Iris pigment epithelial cell (primary cell): ENCODE data around the gene MED10.
"Not testable (repeated sequence)": the region's sequence is repeated elsewhere in the genome, so short reads cannot be mapped to it uniquely, and the experiment has no call there.

Source experiments
- DNase-seq: peaks from one replicate; pipeline ENCODE4 v3.0.0-alpha.2; 2011; ENCODE audit warnings: low read depth

The MED10 gene

DNA sequence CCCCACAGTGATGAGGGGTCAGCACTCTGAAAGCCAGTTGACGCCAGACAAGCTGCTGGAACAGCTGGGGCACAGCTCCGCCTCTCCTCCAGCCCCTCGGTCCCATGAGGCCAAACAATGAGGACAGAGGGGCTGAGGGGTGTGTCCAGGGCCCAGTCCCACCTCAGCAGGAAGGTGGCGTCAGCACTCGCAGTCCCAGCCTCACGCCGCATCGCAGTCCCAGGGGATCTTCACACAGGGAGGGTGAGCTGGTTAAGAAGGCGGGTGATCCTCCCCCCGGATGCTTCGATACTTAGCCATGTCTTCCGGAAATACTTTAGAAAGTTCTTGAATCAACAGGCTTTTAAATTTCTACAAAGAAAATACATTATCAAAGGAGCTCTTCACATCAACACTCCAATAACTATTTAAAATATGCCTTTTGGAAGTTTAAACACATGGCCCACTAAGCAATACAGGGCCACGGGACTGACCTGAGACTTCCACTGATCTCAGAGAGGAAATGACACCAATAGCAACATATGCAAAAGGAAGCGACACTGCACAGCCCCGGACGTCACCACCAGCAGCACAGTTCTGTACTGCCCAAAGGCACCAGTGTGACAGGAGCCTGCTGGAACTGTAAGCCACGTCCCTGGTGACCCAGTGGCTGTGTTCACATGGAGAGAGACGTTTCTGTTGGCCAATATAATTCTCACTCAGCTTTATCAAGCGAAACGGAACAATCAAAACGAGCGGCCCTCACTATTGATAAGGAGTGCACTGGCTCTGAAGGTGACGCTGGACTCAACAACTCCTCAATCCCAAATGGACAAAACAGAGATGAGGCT, 5.9 kb downstream of the MED10 start:
- DNase-seq, result no peak

- DNase-seq, result no peak
These were observed 7.1 kb downstream of the MED10 start for GRCh38 chr5:6371079-6371810.

- DNase-seq, result no peak
These were observed 7.8 kb downstream of the MED10 start for GRCh38 chr5:6370580-6370979.

DNA sequence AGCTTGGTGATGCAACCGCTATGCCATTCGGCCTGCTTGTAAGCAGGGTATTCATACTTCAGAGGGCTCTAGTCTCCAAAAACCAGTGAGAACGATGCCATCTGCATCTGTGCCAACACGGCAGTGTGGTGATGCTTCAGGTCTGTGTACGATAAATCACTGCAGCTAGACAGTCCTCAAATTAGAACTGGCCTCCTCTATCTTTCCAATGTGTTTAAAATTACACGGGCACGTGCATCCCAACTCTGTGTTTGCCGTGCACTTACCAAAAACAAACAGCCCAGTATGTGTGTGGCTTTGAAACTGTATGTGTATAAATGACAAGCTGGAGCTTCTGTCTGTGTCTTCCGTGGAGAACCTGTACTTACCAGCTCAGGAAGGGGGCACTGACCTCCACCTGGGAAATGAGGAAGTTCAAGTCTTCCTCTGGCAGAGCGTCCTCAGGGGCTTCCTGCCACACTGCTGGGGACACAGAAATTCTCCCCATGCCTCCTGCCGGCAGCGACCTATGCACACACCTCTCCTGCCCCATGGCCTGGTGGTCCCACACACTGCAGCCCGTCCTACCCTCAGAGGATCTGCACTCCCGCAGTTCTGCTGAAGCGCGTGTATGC, 12.3 kb downstream of the MED10 start:
- no peak for DNase-seq

DNA sequence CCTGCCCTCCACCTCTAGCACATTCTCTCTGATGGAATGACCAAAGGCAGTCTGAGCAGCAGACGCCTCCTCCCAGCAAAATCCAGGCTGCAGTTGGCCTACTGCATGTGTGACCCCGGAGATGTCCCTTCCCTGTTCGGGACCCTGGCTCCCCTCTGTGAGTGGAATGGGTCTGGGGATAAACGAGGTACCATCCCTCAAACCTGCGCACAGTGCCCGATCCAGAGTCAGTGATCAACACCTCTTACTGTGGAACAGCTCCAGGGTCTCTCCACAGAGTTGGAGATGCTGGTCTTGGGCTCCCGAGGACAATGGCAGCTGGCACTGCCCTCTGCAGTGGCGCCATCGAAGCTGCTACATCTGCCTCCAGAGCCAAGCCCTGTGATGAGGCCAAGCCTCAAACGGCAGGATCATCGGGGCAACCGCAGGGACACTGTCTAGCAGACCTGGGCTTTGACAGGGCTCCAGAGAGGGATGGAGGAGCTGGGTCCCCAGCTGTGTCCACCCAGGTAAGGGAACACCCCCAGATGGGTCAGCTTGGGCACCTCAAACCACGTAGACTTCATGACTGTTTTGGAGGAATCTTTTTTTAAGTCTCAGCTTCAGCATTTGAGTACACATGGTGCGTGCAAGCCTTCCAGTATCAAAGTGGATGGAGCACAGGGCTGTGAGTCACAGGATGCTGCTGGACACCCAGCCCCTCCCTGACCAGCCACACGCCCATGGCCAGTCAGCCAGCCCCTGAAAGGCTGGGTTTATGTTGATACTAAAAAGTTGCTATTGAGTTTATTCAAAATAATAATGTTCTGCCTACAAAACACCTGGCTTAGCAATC, 13.0 kb downstream of the MED10 start:
- DNase-seq, result peak; percentile 35

- not testable (repeated sequence) for DNase-seq
These were observed 14.8 kb downstream of the MED10 start for GRCh38 chr5:6363454-6364011.

GRCh38 chr5:6362846-6363245, 15.5 kb downstream of the MED10 start:
- DNase-seq, result no peak

GRCh38 chr5:6361101-6361500, 17.2 kb downstream of the MED10 start:
- no peak for DNase-seq

- DNase-seq, result no peak
These were observed 17.8 kb downstream of the MED10 start for GRCh38 chr5:6360323-6361072.

DNA sequence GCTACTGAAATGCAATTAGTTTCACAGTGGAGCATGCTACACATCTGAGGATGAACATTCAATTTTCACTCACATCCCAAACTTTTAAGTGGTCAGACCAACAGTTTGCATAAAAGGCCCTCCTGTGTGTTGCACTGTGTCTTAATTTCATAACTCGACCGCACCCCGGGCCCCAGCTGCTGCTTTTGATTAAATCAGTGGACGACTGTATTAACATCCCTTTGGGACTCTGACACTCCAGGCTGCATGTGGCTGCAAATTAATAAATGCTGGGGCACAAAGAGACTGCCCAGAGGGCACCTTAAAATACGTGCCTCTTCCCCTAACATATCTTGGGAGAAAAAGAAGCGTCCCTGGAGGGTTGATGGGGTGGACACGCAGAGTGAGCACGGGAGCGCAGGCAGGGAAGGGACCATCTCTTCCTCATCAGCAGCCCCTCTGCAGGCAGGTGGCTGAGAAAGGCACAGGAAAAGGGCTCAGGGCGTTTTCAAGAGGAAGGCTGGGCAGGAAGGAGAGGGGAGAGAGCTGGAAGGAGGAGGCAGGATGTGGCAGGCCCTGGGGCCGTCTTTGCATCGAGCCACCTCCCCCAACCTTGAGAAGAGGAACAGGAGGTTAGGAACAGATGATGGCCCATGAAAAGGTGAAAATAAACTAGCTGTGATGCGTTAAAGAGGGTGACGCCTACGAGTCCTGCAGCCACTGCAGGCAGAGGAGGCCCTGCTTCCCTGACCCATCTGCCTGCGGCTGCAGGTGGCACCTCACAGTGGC, 18.6 kb downstream of the MED10 start:
- DNase-seq, result no peak

GRCh38 chr5:6358434-6358820, 19.9 kb downstream of the MED10 start:
- DNase-seq, result no peak

DNA sequence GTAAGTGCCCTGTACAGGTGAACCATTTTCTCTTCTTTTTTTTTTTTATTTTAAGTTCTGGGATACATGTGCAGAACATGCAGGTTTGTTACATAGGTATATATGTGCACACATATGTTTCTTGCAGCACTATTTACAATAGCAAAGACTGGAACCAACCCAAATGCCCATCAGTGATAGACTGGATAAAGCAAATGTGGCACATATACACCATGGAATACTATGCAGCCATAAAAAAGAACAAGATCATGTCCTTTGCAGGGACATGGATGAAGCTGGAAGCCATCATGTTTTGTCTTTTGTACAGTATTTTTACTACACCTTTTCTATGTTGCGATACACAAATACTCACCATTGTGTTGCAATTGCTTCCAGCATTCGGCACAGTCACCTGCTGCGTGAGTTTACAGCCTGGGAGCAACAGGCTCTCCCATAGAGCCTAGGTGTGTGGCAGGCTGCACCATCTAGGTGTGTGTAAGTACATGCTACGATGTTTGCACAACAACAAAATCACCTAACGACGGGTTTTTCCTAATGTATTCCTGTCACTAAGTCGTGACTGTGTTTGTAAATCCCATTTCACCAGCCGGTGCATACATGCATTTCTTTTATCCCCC, 20.4 kb downstream of the MED10 start:
- DNase-seq, result not testable (repeated sequence)

GRCh38 chr5:6356578-6357164, 21.7 kb downstream of the MED10 start:
- DNase-seq, result no peak

DNA sequence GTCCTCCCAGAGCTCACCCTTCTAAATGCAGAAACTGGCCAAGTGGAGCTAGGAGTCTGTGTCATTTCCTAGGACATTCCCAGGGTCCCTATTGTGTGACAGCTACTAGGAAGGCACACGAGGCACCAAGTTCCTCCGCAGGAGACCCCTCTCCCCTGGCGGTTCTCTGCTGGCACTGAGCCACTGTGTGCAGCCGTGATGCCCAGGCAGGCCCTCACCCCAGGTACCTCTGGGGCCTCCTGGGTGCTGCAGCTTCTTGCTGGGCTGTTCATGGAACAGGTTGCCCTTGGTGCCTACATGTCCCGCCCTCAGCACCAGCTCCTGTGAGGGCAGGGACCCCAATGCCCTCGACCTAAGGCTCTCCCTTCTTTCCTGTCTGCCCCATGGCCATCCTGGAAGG, 23.1 kb downstream of the MED10 start:
- DNase-seq, result no peak

DNA sequence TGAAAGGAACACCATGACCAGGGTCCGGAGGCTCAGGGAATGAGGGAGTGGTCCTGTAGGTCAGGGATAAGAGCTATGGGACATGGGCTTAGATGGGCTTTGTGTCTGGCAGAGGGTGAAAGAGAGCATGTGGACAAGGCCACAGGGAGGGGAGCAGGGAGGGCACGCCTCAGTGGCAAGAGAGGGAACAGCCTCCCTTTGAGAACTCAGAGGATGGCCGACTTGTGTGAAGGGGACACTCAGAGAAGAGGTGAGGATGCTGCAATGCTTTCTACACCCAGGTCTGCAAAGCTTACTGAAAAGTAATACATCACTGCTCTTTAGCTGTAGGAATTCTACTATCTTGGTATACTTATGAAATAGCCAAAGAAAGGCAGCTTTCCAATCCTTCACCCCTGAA, 23.5 kb downstream of the MED10 start:
- DNase-seq, result no peak

GRCh38 chr5:6353602-6354302, 24.6 kb downstream of the MED10 start:
- DNase-seq, result no peak

- no peak for DNase-seq
These were observed 27.9 kb downstream of the MED10 start for GRCh38 chr5:6350277-6351090.

GRCh38 chr5:6349387-6349786, 29.0 kb downstream of the MED10 start:
- DNase-seq, result no peak
